Smooth muscle cell (in vitro differentiated cells): Measurements from ENCODE around the gene TNFRSF14. TPM values are rescaled to one million over a fixed set of nuclear protein-coding genes. Genes with fewer than 3 reads are reported as not detected.
"Not testable (repeated sequence)": the region's sequence is repeated elsewhere in the genome, so short reads cannot be mapped to it uniquely, and the experiment has no call there.

Source experiments
- DNase-seq: peaks from one replicate; lab custom pipeline; 2025; ENCODE audit not compliant: unreplicated experiment; lab: John Stamatoyannopoulos, UW
- H2AFZ ChIP-seq: fragments of 200-600 bp; sonication (generic); 2 replicates; pipeline ENCODE4 v1.6.0; 2016; ENCODE audit warnings: antibody characterized with exemption, low read depth, mild to moderate bottlenecking
- H3F3A ChIP-seq: fragments of 200-600 bp; sonication (generic); 2 replicates; pipeline ENCODE4 v1.6.0; 2017; ENCODE audit warnings: antibody characterized with exemption, low read depth
- H3K27ac ChIP-seq: fragments of 200-600 bp; sonication (generic); 2 replicates; pipeline ENCODE4 v1.5.1; 2016; ENCODE audit warnings: low read depth, mild to moderate bottlenecking
- H3K27me3 ChIP-seq: fragments of 200-600 bp; sonication (generic); 2 replicates; pipeline ENCODE4 v1.6.1; 2016; ENCODE audit warnings: low read depth, mild to moderate bottlenecking
- H3K36me3 ChIP-seq: fragments of 200-600 bp; sonication (generic); 2 replicates; pipeline ENCODE4 v1.5.1; 2016; ENCODE audit warnings: low read depth
- H3K4me1 ChIP-seq: fragments of 200-600 bp; sonication (generic); 2 replicates; pipeline ENCODE4 v1.5.1; 2016; ENCODE audit warnings: low read depth
- H3K4me2 ChIP-seq: fragments of 200-600 bp; sonication (generic); 2 replicates; pipeline ENCODE4 v1.6.0; 2016; ENCODE audit warnings: mild to moderate bottlenecking
- H3K4me3 ChIP-seq: fragments of 200-600 bp; sonication (generic); 2 replicates; pipeline ENCODE4 v1.5.1; 2016; ENCODE audit warnings: mild to moderate bottlenecking
- H3K79me2 ChIP-seq: fragments of 200-600 bp; sonication (generic); 2 replicates; pipeline ENCODE4 v1.6.0; 2016; ENCODE audit warnings: low read depth, mild to moderate bottlenecking
- H3K9ac ChIP-seq: fragments of 200-600 bp; sonication (generic); 2 replicates; pipeline ENCODE4 v1.6.0; 2016; ENCODE audit warnings: low read depth
- H3K9me3 ChIP-seq: fragments of 200-600 bp; sonication (generic); replicated peaks from 2 replicates; pipeline ENCODE4 v1.5.1; 2016; ENCODE audit warnings: low read depth
- H4K20me1 ChIP-seq: fragments of 200-600 bp; sonication (generic); 2 replicates; pipeline ENCODE4 v1.6.0; 2016; ENCODE audit warnings: low read depth
- WGBS: methylation state at CpG from one replicate; pipeline ENCODE4 v1.1.7; 2016; ENCODE audit warnings: low lambda C conversion rate; 5-methylcytosine and 5-hydroxymethylcytosine counted together
- polyA plus RNA-seq: library from polyadenylated mRNA; unstranded; fragments of >200 nt; fragmentation: Nextera tagmentation; extraction: Ambion mirVana; gene quantifications from 2 replicates; pipeline ENCODE4 v1.2.1, GENCODE V29; 2016
- total RNA-seq: library from RNA; depleted of rRNA; stranded (reverse); fragments of >200 nt; gene quantifications from 2 replicates; pipeline ENCODE4 v1.2.3, GENCODE V29; 2014
- TF ChIP-seq, protein P1 (sequence below): fragments of 200-600 bp; sonication (generic); IDR thresholded peaks from 2 replicates; pipeline ENCODE4 v1.5.1; 2017; ENCODE audit warnings: borderline replicate concordance, mild to moderate bottlenecking, antibody characterized with exemption; ENCODE audit not compliant: insufficient read depth, poor library complexity, severe bottlenecking

Gene TNFRSF14
- total and polyA plus RNA-seq, 2 experiments from 2014 or later = not detected

DNA sequence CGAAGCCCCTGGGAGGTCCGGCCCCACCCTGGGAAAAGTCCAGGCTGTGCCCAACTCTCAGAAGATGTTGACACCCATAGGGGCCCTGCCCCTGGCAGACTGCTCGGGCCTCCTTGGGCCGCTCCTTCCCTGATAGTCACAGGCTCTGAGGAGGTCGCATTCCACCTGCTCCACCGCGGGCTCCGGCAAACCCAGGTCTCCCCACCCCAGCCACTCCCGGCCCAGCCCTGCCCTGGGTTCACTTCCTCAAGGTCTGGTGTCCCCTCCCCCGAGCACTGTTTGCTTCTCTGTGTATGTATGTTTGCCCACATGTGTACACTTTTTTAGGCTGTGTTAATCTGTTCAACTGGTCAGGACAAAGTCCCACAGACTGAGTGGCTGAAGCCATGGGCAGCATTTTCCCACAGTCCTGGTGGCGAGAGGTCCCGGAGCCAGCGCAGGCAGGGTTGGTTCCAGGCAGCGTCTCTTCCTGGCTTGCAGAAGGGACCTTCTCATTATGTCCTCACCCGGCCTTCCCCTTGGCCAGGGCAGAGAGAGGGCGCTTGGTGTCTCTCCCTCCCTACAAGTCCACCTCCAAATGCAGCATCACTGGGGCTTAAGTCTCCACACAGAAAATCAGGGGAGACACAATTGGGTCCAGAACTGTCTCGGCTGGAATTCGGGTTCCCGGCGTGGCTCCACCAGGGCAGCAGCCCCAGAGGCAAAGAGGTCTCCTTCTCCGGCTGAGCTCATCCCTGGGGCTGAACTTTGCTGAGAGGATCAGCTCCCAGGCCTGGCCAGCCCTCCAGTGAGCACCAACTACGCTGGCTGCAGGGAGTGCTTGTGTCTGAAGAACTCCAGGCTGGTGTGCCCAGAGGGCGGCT lies 19.9 kb downstream of the TNFRSF14 start:
- Histone ChIP-seq H3K9ac (no peak overlapping the region), H3F3A (no peaks in the 10 kb centered on the region), H3K4me1 (no peaks in the 10 kb centered on the region), H3K9me3 (no peaks in the 10 kb centered on the region), H3K79me2 (no peaks in the 10 kb centered on the region), H3K4me3 (no peak overlapping the region), H2AFZ (no peak overlapping the region), H3K27ac (no peak overlapping the region), H3K36me3 (no peaks in the 10 kb centered on the region), H3K27me3 (no peaks in the 10 kb centered on the region), H4K20me1 (no peaks in the 10 kb centered on the region), H3K4me2 (no peak overlapping the region)
- DNase-seq = no peak
- WGBS = 94% methylated on average over 22 of the region's 23 CpGs
- TF ChIP-seq, protein P1, sequence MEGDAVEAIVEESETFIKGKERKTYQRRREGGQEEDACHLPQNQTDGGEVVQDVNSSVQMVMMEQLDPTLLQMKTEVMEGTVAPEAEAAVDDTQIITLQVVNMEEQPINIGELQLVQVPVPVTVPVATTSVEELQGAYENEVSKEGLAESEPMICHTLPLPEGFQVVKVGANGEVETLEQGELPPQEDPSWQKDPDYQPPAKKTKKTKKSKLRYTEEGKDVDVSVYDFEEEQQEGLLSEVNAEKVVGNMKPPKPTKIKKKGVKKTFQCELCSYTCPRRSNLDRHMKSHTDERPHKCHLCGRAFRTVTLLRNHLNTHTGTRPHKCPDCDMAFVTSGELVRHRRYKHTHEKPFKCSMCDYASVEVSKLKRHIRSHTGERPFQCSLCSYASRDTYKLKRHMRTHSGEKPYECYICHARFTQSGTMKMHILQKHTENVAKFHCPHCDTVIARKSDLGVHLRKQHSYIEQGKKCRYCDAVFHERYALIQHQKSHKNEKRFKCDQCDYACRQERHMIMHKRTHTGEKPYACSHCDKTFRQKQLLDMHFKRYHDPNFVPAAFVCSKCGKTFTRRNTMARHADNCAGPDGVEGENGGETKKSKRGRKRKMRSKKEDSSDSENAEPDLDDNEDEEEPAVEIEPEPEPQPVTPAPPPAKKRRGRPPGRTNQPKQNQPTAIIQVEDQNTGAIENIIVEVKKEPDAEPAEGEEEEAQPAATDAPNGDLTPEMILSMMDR = no peak

DNA sequence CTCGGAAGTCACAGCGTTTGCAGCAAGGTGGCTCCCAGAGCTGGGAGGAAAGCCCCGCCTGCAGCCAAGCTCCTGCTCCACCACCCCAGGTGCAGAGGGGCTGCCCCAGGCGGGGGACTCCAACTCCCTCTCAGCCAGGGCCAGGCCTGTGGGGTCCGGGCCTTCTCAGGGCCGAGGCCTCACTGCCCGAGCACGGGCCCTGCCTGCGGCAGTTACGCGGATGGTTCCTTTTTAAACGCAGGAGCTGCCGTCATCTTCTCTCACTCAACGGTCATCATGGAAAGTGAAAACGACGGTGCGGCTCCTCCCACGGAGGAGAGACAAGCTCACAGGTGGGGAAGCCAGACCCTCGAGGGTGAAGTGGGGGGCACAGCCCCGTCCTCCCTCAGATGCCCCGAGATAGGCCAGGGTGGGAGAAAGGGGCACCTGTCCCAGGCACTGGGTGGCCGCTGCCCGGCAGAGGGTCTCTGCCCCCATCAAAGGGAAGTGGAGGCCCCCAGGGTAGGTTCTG lies 21.4 kb downstream of the TNFRSF14 start:
- H3K9ac ChIP-seq, H4K20me1 ChIP-seq, H3K79me2 ChIP-seq, DNase-seq, H3K4me2 ChIP-seq, H3K4me3 ChIP-seq, H3K36me3 ChIP-seq, H3K27me3 ChIP-seq, H3K9me3 ChIP-seq, H3K4me1 ChIP-seq, H3F3A ChIP-seq: not testable (repeated sequence)
- Histone ChIP-seq H3K27ac (peak overlapping the region; percentile 44), H2AFZ (peak overlapping the region; percentile 73)
- WGBS = 90% methylated on average over 23 of the region's 23 CpGs

DNA sequence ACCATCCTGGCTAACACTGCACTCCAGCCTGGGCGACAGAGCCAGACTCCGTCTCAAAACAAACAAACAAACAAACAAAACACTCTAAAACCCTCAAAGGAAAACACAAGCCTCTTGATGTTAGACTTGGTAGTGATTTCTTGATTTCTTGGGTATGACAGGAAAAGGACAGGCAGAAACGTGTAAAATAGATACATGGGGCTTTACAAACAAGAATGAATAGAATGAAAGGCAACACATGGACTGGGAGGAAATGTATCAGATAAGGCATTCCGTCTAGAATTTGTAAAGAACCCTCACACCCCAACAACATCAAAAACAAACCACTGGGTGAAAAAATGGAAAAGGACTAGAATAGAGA lies 22.6 kb downstream of the TNFRSF14 start:
- DNase-seq = no peak
- no peak overlapping the region for H3K9ac ChIP-seq
- H2AFZ ChIP-seq = peak overlapping the region; percentile 73
- TF ChIP-seq, protein P1 = no peak
- H3K79me2 ChIP-seq = no peaks in the 10 kb centered on the region
- H3K27ac ChIP-seq = peak overlapping the region; percentile 62
- no peaks in the 10 kb centered on the region for H3K36me3 ChIP-seq
- no peaks in the 10 kb centered on the region for H3K4me1 ChIP-seq
- no peak overlapping the region for H3K4me2 ChIP-seq
- H3K9me3 ChIP-seq = no peaks in the 10 kb centered on the region
- WGBS = 54% methylated on average over 4 of the region's 4 CpGs
- no peaks in the 10 kb centered on the region for H4K20me1 ChIP-seq
- H3K4me3 ChIP-seq = no peak overlapping the region
- H3F3A ChIP-seq = no peaks in the 10 kb centered on the region
- no peaks in the 10 kb centered on the region for H3K27me3 ChIP-seq

DNA sequence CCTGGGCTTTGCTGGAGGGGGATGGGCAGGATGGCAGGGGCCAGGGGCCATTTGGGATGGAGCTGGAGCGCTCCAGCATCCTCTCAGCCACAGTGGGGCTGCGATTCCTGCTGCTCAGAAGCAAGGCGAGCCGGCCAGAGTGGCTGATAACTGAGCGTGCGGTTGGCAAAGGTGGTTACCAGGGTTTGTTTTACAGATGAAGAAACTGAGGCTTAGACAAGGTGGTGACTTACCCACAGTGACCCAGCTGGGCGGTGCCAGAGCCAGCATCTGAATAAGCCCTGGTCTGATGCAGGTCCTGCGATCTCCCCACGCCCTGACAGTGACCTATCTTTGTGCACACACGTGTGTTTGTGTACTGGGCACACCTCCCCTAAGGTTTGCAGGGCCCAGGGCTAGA lies 24.5 kb downstream of the TNFRSF14 start:
- H3K9me3 ChIP-seq = no peaks in the 10 kb centered on the region
- TF ChIP-seq, protein P1 = no peak
- H3K27ac ChIP-seq = no peak overlapping the region
- DNase-seq = no peak
- WGBS = 95% methylated on average over 10 of the region's 10 CpGs
- no peak overlapping the region for H2AFZ ChIP-seq
- H4K20me1 ChIP-seq = no peaks in the 10 kb centered on the region
- no peaks in the 10 kb centered on the region for H3K36me3 ChIP-seq
- no peaks in the 10 kb centered on the region for H3K27me3 ChIP-seq
- no peaks in the 10 kb centered on the region for H3K79me2 ChIP-seq
- no peak overlapping the region for H3K9ac ChIP-seq
- no peaks in the 10 kb centered on the region for H3F3A ChIP-seq
- no peak overlapping the region for H3K4me3 ChIP-seq
- H3K4me1 ChIP-seq = peaks cover 6% of the 10 kb centered on the region
- H3K4me2 ChIP-seq = no peak overlapping the region
